ENCODE results near the gene NSD2.

DNA sequence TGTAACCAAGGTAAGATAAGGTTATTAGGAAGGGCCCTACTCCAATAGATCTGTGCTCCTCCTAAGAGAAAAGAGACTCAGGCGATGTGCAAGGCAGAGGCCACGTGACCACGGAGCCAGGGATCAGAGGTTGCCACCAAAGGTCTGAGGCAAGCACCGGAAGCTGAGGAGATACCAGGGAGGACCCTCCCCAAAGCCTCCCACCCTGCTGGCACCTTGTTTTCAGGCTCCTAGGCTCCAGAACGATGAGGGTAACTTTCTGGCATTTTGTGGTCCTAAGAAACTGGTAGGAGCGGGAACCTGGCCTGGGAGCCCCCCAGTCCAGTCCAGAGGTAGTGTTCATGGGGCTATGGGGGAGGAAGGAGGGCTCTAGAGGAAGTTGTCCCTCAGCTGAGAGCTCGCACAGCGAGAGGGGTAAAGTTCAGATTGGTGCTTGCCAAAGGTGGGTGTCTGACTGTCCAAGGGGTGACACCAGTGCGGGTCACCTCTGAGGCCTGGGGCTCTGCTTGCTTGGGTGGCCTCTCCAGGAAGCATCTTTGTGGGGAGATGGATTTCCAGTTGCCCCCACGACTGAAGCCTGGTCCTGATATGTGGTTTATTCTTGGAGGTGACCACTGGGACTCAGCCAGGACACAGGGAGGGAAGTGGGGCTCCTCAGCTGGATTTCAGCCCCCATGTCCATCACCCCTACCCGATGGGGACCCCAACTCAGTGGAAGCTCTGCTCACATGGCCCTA lies 7.7 kb upstream of the NSD2 start:
- TF ChIP-seq, protein P1, sequence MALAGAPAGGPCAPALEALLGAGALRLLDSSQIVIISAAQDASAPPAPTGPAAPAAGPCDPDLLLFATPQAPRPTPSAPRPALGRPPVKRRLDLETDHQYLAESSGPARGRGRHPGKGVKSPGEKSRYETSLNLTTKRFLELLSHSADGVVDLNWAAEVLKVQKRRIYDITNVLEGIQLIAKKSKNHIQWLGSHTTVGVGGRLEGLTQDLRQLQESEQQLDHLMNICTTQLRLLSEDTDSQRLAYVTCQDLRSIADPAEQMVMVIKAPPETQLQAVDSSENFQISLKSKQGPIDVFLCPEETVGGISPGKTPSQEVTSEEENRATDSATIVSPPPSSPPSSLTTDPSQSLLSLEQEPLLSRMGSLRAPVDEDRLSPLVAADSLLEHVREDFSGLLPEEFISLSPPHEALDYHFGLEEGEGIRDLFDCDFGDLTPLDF (CRISPR knock-in tag; IDR thresholded peaks at IDR 0.05) = no peak
- TF ChIP-seq, protein P2, sequence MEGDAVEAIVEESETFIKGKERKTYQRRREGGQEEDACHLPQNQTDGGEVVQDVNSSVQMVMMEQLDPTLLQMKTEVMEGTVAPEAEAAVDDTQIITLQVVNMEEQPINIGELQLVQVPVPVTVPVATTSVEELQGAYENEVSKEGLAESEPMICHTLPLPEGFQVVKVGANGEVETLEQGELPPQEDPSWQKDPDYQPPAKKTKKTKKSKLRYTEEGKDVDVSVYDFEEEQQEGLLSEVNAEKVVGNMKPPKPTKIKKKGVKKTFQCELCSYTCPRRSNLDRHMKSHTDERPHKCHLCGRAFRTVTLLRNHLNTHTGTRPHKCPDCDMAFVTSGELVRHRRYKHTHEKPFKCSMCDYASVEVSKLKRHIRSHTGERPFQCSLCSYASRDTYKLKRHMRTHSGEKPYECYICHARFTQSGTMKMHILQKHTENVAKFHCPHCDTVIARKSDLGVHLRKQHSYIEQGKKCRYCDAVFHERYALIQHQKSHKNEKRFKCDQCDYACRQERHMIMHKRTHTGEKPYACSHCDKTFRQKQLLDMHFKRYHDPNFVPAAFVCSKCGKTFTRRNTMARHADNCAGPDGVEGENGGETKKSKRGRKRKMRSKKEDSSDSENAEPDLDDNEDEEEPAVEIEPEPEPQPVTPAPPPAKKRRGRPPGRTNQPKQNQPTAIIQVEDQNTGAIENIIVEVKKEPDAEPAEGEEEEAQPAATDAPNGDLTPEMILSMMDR (IDR thresholded peaks at IDR 0.05) = no peak
- TF ChIP-seq CREM (CRISPR knock-in tag; IDR thresholded peaks at IDR 0.05) (no peak), AFF4 (CRISPR knock-in tag; IDR thresholded peaks at IDR 0.05; ENCODE audit: borderline replicate concordance) (no peak), ATF2 (CRISPR knock-in tag; IDR thresholded peaks at IDR 0.05; ENCODE audit: borderline replicate concordance, low read depth) (no peak), NFE2L1 (CRISPR knock-in tag; IDR thresholded peaks at IDR 0.05) (no peak), USF1 (CRISPR knock-in tag; IDR thresholded peaks at IDR 0.05) (no peak)
- TF ChIP-seq, protein P3, sequence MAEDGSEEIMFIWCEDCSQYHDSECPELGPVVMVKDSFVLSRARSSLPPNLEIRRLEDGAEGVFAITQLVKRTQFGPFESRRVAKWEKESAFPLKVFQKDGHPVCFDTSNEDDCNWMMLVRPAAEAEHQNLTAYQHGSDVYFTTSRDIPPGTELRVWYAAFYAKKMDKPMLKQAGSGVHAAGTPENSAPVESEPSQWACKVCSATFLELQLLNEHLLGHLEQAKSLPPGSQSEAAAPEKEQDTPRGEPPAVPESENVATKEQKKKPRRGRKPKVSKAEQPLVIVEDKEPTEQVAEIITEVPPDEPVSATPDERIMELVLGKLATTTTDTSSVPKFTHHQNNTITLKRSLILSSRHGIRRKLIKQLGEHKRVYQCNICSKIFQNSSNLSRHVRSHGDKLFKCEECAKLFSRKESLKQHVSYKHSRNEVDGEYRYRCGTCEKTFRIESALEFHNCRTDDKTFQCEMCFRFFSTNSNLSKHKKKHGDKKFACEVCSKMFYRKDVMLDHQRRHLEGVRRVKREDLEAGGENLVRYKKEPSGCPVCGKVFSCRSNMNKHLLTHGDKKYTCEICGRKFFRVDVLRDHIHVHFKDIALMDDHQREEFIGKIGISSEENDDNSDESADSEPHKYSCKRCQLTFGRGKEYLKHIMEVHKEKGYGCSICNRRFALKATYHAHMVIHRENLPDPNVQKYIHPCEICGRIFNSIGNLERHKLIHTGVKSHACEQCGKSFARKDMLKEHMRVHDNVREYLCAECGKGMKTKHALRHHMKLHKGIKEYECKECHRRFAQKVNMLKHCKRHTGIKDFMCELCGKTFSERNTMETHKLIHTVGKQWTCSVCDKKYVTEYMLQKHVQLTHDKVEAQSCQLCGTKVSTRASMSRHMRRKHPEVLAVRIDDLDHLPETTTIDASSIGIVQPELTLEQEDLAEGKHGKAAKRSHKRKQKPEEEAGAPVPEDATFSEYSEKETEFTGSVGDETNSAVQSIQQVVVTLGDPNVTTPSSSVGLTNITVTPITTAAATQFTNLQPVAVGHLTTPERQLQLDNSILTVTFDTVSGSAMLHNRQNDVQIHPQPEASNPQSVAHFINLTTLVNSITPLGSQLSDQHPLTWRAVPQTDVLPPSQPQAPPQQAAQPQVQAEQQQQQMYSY (CRISPR knock-in tag; IDR thresholded peaks at IDR 0.05) = no peak
- TF ChIP-seq, protein P4, sequence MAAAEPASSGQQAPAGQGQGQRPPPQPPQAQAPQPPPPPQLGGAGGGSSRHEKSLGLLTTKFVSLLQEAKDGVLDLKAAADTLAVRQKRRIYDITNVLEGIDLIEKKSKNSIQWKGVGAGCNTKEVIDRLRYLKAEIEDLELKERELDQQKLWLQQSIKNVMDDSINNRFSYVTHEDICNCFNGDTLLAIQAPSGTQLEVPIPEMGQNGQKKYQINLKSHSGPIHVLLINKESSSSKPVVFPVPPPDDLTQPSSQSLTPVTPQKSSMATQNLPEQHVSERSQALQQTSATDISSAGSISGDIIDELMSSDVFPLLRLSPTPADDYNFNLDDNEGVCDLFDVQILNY (CRISPR knock-in tag; IDR thresholded peaks at IDR 0.05) = no peak
- TF ChIP-seq, protein P5, sequence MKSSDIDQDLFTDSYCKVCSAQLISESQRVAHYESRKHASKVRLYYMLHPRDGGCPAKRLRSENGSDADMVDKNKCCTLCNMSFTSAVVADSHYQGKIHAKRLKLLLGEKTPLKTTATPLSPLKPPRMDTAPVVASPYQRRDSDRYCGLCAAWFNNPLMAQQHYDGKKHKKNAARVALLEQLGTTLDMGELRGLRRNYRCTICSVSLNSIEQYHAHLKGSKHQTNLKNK (CRISPR knock-in tag; IDR thresholded peaks at IDR 0.05) = no peak

Measured in WTC11 (cell line).